Fibroblast of skin of right biceps (primary cell): Measurements from ENCODE around the gene TTC36.
"Not testable (repeated sequence)": the region's sequence is repeated elsewhere in the genome, so short reads cannot be mapped to it uniquely, and the experiment has no call there.

Experiments used
- DNase-seq: peaks from one replicate; pipeline ENCODE4 v3.0.0-alpha.2; 2013

Gene TTC36

GRCh38 chr11:118527109-118527508 lies at the start of gene TTC36:
TTC36 (plus strand) TSS chr11:118527474; CDS start chr11:118527495, 21 bp downstream.
- DNase-seq, result no peak

GRCh38 chr11:118481238-118481637 lies 46.0 kb upstream of the TTC36 start:
- not testable (repeated sequence) for DNase-seq

GRCh38 chr11:118484405-118484804 lies 42.9 kb upstream of the TTC36 start:
- no peak for DNase-seq

- no peak for DNase-seq
Measured at GRCh38 chr11:118485273-118485672, 42.0 kb upstream of the TTC36 start.

GRCh38 chr11:118488480-118489109 lies 38.7 kb upstream of the TTC36 start:
- DNase-seq, result peak; percentile 69

GRCh38 chr11:118491041-118491440 lies 36.2 kb upstream of the TTC36 start:
- no peak for DNase-seq

GRCh38 chr11:118497831-118498230 lies 29.4 kb upstream of the TTC36 start:
- peak; percentile 36 for DNase-seq

- no peak for DNase-seq
Measured at GRCh38 chr11:118503216-118503615, 24.1 kb upstream of the TTC36 start.

GRCh38 chr11:118511601-118512000 lies 15.7 kb upstream of the TTC36 start:
- no peak for DNase-seq

- DNase-seq, result no peak
Measured at GRCh38 chr11:118514103-118514502, 13.2 kb upstream of the TTC36 start.

GRCh38 chr11:118519549-118519948 lies 7.7 kb upstream of the TTC36 start:
- DNase-seq, result no peak

GRCh38 chr11:118521892-118522311 lies 5.4 kb upstream of the TTC36 start:
- DNase-seq, result no peak

- peak; percentile 25 for DNase-seq
Measured at GRCh38 chr11:118522571-118523072, 4.7 kb upstream of the TTC36 start.

- DNase-seq, result no peak
Measured at GRCh38 chr11:118524356-118524755, 2.9 kb upstream of the TTC36 start.

GRCh38 chr11:118524757-118525470 lies 2.4 kb upstream of the TTC36 start:
- DNase-seq, result no peak

- DNase-seq, result no peak
Measured at GRCh38 chr11:118526688-118527087, 586 bp upstream of the TTC36 start.

- no peak for DNase-seq
Measured at GRCh38 chr11:118528511-118528910, 1.2 kb downstream of the TTC36 start.

GRCh38 chr11:118529584-118530175 lies 2.4 kb downstream of the TTC36 start:
- no peak for DNase-seq

- DNase-seq, result no peak
Measured at GRCh38 chr11:118530180-118530682, 3.0 kb downstream of the TTC36 start.

GRCh38 chr11:118530683-118531596 lies 3.7 kb downstream of the TTC36 start, which contains the start of gene TMEM25:
TMEM25 (plus strand) TSS chr11:118531192; CDS start chr11:118531802, 610 bp downstream.
- DNase-seq, result peak; percentile 50

GRCh38 chr11:118531597-118532084 lies 4.4 kb downstream of the TTC36 start:
- DNase-seq, result no peak

GRCh38 chr11:118532091-118532490 lies 4.8 kb downstream of the TTC36 start:
- DNase-seq, result no peak
